Endometrial microvascular endothelial cells (primary cell): Measurements from ENCODE around the gene CTTN. TPM values are rescaled to one million over a fixed set of nuclear protein-coding genes. Genes with fewer than 3 reads are reported as not detected.

Experiments used
- in situ Hi-C: cut with HindIII; loops from 2 replicates; pipeline ENCODE4 v1.10.0; 2017; ENCODE audit warnings: low sequenced_read_pairs, low pct_unique_long_range_greater_than_20kb; ENCODE audit errors: inconsistent ontology term
- total RNA-seq: library from RNA; depleted of rRNA; stranded (reverse); fragments of >200 nt; gene quantifications from one replicate; pipeline ENCODE4 v1.2.3, GENCODE V29; 2015; ENCODE audit errors: inconsistent ontology term

The CTTN gene
- total RNA-seq, 1 donor from 2014 or later: 170 TPM

DNA sequence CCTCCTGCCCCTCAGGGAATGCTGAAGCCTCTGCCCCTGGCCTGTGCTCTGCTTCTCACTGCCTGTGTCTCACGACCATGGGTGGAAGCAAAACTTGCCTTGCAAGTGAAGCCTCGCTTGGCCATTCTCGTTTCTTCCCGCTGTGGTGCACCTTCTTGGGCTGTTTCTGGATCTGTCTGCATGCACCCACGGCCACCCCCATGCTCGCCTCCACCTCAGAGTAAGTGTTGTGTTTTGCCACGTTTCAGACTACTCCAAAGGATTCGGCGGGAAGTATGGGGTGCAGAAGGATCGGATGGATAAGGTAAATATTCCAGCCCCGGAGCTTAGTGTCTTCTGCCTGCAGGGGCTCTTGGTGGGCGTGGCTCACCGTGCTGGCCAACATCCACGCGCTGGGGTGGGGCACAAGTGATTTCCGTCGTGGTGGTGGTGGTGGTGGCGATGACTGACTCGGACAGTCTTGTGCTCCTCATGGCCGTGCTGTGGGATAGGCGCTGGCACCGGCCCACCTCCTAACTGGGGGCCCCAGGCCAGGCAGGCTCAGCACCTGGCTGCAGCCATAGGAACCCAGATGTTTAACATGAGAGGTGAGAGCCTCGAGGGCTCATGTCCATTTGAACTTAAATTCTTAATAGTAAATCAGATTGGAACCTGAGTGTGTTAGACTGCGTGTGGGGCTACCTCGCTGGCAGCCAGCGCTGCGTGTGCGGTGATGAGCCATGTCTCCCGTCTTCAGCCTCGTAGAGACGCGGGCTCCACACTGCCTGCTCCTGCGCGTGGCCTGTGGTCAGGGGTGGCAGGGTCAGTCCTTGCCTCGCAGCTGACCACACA is 24.6 kb downstream of the CTTN start:
- in situ Hi-C loops: no loop called here

DNA sequence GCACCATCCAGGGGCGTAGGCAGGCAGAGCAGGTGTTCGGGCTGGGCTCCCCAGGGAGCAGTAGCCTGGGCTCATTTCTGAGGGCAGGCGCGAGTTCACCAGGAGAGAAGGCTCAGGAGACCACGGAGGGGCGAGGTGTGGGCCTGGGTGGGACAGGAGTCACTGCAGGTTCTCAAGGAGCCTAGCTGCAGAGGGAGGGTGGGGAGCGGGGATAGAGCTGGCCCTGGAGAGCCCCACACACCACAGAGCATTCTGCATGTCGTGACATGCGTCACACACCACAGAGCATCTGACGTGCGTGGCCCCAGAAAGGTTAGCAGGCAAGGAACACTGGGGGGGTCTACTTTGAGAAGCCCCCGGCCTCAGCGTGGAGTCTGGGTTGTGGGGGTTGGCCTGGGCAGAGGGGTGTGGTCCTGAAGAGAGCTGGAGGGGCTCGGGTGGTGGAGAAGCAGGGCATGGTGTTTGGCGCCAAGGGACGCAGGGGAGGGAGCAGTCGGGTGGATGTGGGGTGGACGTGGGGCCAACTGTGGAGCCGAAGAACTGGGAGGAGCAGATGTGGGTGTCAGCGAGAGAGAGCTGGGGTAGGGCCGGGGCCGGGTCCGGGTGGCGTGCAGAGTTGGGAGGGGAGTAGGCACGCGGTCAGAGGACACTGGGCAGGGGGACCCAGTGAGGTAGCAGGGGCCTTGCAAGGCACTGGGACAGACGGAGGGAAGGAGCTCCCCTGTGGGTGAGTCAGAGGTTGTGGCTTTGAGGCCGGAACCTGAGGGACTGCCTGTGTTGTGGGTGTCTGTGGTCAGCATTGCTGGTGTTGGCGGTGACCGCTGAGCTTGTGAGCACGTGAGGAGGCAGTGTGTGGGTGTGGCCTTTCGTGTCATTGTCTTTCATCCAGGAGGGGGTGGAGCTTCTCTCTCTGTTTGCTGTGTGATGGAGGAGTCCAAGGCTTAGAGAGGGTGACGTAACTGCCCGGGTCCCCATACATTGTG is 25.5 kb downstream of the CTTN start:
- in situ Hi-C loops: no loop called here

DNA sequence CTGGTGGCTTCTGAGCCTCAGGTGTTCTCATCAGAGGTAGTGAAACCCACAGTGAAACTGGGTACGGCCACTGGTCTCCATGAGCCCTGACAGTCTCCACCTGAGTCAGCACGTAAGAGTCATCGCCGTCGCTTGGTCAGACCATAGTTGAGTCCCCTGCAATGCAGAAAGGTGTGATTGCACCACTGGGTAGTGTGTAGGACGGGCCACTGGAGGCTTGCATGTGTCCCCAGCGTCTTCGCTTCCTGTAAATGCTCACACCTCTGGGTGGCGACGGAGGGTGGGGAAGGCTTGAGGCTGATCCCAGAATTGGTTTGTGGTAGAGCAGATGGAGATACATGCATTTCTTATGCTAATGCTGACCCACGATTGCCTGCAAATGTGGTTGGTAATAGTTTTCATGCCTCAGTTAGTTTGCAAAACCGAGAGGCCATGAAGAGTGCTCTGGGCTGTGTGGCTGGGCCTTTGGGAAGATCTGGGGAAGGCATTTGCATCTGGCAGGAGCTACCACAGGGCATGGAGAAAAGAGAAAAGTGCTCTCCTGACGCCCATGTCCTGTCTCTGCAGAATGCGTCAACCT is 26.5 kb downstream of the CTTN start:
- in situ Hi-C loops: no loop called here

GRCh38 chr11:70427436-70427835 is 29.1 kb downstream of the CTTN start:
- in situ Hi-C loops: no loop called here

GRCh38 chr11:70428701-70429427 is 30.5 kb downstream of the CTTN start:
- in situ Hi-C loops: no loop called here

- in situ Hi-C loops: no loop called here
Measured at GRCh38 chr11:70429428-70429705, 31.0 kb downstream of the CTTN start.

DNA sequence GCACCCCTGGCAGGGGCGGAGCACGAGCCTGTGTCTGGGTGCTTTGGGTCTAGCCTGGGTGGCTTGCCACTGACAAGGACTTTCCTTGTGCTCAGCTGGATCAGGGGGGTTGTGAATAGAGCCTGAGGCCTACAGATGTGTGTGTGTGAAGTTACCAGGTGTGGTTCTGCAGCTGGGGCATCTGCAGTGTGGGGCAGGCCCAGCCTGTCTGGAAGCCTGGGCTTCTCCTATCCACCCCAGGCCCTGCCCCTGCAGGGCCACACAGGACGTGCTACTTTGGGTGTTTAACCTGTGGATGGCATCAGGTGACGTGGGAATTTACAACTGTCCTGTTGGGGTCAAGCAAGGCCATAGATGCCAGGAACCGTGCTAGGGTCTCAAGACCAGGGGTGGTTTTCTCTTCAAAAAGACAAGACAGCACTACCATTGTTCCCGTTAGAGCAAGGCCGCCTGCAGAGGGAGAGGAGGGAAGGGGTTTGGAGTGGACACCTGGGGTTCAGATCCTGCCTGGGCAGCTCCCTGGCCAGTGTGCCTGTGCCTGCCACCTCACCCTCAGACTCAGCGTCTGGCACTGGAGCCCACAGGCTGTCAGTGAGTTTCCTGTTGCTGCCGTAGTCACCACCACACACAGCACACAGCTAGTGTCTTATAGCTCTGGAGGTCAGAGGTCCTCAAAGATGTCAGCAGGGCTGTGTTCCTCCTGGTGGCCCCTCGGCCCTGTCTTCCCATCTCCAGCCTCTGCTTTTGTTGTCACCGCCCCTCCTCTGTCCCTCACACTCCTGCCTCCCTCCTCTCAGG is 31.6 kb downstream of the CTTN start:
- in situ Hi-C loops: no loop called here

DNA sequence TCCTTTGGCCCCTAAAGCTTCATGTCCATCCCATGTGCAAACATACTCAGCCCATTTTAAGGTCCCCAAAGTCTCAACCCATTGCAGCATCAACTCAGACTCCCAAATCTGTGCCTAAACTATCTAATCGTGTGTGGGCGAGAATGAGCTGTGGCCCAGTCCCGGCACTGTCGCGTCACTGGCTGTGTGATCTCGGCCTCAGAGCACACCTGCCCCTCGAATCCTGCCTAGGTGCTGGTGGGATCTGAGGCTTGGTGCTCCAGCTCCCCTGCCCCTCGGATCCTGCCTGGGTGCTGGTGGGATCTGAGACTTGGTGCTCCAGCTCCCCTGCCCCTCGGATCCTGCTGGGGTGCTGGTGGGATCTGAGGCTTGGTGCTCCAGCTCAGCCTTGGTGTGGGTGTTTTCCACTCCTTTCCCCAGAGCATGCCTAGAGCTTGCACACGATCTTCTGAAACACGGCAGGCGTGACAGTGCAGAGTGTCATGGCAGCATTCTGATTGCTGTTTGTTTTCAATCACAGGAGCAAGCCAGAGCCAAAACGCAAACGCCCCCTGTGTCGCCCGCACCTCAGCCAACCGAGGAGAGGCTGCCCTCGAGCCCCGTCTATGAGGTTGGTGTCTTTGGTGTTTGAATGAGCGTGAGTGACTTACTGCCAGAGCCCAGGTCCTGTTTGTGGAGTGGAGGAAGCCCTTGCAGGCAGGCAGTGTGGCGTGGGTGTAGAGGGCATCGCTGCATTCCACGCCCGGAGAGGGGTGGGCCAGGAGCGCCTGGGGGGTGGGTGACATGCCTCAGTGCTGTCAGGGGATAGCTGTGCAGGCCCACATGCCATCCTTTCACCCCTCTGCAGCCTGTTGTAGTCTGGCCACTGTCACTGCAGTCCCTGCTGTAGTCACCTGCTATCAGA is 32.6 kb downstream of the CTTN start:
- in situ Hi-C loops: no loop called here

DNA sequence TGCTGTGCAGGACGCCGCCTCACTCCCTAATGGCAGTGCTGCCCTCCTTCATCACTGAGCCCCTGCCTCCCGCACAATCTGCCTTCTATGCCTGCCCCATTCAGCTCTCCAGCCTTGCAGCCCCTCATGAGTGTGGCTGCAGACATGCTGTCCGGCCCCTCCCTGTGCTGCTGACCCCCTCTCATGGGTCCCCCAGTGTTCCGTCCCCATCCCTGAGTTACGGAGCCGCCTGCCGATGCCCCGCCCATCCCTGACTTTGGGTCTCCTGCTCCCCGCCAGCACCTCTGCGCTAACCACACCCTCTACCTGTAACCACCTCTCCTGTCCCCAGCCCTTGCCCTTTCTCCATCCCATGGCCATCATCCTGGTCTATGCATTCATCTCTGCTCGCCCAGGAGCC is 33.3 kb downstream of the CTTN start:
- in situ Hi-C loops: no loop called here

GRCh38 chr11:70432065-70432464 is 33.7 kb downstream of the CTTN start:
- in situ Hi-C loops: no loop called here

DNA sequence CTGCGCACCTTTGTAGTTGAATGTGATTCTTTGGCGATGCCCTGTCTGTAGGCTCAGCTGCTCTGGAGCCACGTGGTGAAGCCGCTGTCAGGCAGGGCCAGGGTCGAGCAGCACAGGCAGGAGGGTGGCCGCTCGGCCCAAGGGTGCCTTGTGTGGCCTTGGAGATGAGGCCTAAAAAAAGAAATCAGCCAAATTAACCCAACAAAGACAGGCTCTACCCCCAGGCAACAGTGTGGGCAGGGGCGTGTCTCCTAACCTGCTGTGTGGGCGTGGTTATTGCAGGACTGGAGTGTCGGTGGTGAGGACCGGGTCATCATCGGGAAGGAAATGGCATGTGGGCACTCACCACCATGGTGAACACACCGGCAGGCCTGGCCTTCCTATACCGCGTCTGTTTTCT is 34.3 kb downstream of the CTTN start:
- in situ Hi-C loops: no loop called here

GRCh38 chr11:70433038-70433437 is 34.7 kb downstream of the CTTN start:
- in situ Hi-C loops: no loop called here

DNA sequence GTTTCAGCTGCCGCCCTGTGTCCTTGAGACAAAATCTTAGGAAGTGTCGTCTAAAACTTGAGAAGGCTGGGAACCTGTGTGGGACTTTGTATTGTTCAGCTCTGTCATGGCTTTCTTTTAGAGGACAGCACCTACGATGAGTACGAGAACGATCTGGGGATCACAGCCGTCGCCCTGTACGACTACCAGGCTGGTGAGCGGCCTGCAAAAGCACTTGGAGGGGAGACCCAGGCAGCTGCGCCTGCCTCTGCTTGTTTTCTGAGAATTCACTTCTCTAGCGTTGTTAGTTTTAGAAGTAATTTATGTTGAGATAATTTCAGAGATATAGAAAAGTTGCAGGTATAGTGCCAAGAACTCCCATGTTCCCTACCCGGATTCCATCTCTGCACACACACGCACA is 35.2 kb downstream of the CTTN start:
- in situ Hi-C loops: no loop called here

- in situ Hi-C loops: no loop called here
Measured at GRCh38 chr11:70433966-70434812, 35.9 kb downstream of the CTTN start.

- in situ Hi-C loops: no loop called here
Measured at GRCh38 chr11:70434813-70435278, 36.5 kb downstream of the CTTN start.

GRCh38 chr11:70435361-70435760 is 37.0 kb downstream of the CTTN start:
- in situ Hi-C loops: no loop called here
